ENCODE results near the gene PAX3.

The PAX3 gene

GRCh38 chr2:222299906-222300725 is 1.3 kb upstream of the PAX3 start:
- in situ Hi-C loops (cut with HindIII; ENCODE audit: low sequenced_read_pairs) = loop anchor here (25.0 kb wide), 1 partner anchor 312 kb away; no protein-coding TSS in a partner anchor

GRCh38 chr2:222298001-222298310 is 842 bp downstream of the PAX3 start:
- in situ Hi-C loops (cut with HindIII; ENCODE audit: low sequenced_read_pairs) = no loop called here

GRCh38 chr2:222297600-222297935 is 1.2 kb downstream of the PAX3 start:
- in situ Hi-C loops (cut with HindIII; ENCODE audit: low sequenced_read_pairs) = no loop called here

- in situ Hi-C loops (cut with HindIII; ENCODE audit: low sequenced_read_pairs) = no loop called here
These were observed 1.7 kb downstream of the PAX3 start for GRCh38 chr2:222296911-222297599.

- in situ Hi-C loops (cut with HindIII; ENCODE audit: low sequenced_read_pairs) = no loop called here
These were observed 2.5 kb downstream of the PAX3 start for GRCh38 chr2:222296311-222296741.

DNA sequence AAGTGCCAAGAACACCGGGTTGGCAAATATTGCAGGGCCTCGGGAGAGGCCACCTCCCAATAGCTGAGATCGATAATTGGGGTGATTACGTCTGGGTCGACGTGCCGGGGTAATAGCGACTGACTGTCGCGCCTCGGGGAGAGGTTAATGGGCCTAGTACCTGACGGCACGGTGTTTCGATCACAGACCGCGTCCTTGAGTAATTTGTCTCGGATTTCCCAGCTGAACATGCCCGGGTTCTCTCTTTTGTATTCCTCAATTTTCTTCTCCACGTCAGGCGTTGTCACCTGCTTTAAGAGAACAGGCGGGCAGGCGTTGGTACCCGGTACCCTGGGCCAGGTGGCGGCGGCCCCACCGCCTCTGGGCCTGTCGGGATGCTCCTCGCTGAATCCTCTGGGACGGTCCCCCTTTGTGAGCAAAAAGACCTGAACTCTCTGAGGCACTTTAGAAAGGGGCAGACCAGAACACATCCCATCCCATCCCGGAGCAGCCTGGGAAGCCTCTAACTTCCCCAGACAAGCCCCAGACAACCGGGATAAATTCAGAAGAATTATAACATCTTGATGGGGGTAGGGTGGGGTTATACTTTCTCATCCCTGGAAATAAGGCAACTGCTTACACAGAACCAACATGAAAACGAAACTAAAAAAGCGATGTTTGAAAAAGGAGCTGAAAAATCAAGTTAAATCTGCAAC is 3.3 kb downstream of the PAX3 start:
- in situ Hi-C loops (cut with HindIII; ENCODE audit: low sequenced_read_pairs) = no loop called here

DNA sequence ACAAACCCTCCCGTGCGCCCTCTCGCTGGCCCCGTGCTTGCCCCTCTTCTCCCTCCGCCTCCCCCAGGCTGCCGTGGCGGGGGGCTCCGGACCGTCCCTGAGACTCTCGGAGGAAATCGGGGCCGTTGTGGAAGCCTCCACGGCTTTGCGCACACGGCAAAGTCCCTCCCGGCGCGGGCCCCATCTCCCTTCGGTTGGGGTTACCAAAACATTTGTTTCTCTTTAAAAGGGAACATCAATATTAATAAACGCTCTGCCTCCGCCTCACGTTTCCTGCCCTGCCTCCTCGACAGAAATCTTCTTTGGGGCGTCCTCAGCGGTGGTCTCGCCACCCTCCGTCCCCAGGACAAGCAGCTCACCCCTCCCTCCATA is 3.8 kb downstream of the PAX3 start:
- in situ Hi-C loops (cut with HindIII; ENCODE audit: low sequenced_read_pairs) = no loop called here

- in situ Hi-C loops (cut with HindIII; ENCODE audit: low sequenced_read_pairs) = no loop called here
These were observed 4.9 kb downstream of the PAX3 start for GRCh38 chr2:222293660-222294630.

DNA sequence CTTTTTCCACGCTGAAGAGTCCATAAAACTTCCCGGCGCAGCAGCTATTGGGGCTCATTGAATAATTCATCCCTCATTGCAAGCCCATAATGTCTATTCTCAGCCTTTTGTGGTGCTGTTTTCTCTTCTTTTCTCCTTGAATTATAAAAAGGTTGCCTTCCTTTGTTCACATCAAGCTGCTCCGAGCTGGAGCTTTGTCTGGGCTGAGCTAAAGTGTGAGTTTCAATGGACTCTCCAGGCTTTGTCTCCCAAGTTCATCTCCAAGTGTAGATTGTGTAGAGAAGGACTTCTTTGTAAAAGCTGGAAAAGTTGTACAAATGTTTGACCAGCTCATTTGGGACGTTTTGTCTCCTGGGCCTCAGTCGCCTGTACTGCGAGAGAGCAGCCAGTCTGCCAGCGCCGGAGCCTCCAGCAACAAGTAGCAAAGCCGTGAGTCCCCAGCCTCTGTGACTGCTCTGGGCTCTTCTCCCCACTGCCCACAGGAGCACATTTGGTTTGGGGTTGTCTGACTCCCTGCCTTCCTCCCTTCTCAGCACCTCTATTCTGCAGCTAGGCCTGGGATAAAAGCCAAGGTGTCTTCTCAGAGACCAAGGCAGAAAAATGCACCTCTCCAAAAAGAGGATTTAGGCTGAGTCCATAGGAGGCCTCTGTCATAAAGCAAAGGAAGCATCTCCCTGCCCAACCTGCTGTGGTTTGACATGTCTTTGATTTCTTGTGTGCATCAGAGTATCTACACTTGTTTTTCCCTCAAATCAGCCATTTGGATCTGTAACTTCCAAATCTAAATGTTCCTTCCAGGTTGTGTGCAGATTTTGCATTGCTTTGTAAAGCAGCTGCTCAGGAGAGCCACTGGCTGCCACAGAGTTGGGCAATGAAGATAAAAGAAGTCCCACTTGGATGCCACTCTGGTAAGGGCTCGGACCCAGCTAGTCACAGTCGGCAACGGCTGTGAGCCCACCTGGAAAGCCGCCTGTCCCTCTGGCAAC is 6.4 kb downstream of the PAX3 start:
- in situ Hi-C loops (cut with HindIII; ENCODE audit: low sequenced_read_pairs) = no loop called here

GRCh38 chr2:222291485-222291841 is 7.3 kb downstream of the PAX3 start:
- in situ Hi-C loops (cut with HindIII; ENCODE audit: low sequenced_read_pairs) = no loop called here

DNA sequence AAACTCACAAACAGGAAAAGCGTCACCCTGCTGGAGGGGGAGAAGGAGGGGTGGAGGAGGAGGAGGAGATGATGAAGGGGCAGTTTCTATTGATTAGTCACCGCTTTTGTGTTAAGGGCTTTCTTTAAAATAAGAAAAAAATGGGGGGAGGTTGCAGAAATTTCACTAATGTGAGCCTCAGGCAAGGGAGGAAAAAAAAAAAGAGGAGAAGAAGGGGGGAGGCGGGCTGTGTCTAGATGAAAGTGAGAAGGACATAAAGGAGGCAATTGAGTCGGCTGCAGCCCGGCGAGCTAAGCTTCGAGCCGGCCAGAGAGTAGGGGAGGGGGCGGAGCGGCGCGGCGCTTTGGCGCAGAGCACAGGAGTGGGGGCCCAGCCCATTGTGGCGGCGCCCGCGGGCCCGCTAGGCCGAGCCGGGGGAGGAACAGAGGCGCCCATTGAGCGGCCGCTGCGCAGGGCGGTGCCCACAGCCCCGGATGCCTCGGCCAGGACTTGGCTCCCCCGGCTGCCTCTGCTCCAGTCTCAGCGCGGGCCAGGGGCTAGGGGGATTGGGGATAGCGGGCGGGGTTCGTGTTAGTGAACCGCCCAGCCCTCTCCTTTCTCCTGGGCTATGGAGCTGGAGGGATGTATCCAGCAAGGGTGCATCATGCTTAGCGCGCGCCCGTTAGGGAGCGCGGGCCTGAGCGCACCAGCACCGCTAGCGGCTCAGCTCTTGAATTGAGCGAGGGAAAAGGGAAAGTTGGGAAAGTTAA is 7.9 kb downstream of the PAX3 start:
- in situ Hi-C loops (cut with HindIII; ENCODE audit: low sequenced_read_pairs) = no loop called here

- in situ Hi-C loops (cut with HindIII; ENCODE audit: low sequenced_read_pairs) = no loop called here
These were observed 8.4 kb downstream of the PAX3 start for GRCh38 chr2:222290401-222290735.

DNA sequence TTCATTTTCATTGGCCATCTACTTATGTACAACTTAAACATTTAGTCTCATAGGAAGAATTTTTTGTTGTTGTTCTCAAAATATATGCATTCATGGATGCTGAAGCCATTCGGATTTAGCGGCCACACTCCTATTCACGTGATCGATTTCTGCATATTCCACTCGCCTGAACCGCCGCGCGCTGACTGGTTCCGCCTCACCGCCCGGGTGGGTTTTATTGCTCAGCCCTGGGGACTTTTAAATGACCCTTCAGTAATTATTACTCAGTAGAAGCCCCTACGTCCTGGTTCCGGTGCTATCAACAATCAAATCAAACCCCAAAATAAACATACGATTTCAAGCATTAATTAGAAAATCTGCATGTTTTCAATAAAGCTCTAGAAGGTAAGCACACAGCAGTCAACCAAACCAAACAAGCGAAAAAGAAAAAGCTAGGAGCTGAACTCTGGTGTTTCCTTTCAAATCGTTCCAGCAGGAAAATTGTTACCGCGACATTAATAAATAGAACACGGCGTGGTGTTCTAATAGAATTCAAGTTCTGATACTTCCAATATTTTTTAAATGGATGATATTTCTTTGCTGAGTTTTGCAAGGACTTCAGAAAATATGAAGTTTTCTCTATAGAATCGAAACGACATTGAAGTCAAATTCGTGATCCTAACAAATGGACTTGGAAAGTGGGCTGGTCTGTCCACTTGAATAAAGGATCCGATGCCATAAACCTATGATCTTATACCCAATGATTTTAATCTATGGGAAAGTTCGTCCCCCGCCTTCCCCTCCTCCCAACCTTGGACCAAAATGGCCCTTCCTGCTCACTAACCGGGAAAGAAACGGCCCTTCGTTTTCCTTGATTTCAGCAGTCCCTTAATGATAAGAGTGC is 9.3 kb downstream of the PAX3 start:
- in situ Hi-C loops (cut with HindIII; ENCODE audit: low sequenced_read_pairs) = no loop called here

GRCh38 chr2:222288590-222289277 is 10.1 kb downstream of the PAX3 start:
- in situ Hi-C loops (cut with HindIII; ENCODE audit: low sequenced_read_pairs) = no loop called here

GRCh38 chr2:222287862-222288479 is 10.8 kb downstream of the PAX3 start:
- in situ Hi-C loops (cut with HindIII; ENCODE audit: low sequenced_read_pairs) = no loop called here

DNA sequence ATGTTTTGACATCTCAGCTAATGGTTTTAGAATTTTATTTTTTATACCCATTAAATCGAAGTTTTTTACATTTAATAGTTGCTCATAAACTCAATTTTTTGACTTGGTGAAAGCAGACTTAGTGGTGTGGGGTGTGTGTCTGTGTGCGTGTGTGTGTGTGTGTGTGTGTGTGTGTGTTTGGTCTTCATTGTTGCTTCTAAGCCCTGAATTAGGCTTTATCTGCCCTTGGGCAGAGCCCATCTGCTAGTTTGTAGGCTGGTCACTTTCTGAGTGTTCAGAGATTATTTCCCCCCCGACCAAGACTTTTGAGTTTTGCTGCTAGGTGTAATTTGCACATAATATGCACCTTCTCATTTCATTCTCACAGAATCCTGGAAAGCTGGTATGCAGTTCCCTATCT is 14.3 kb downstream of the PAX3 start:
- in situ Hi-C loops (cut with HindIII; ENCODE audit: low sequenced_read_pairs) = no loop called here

DNA sequence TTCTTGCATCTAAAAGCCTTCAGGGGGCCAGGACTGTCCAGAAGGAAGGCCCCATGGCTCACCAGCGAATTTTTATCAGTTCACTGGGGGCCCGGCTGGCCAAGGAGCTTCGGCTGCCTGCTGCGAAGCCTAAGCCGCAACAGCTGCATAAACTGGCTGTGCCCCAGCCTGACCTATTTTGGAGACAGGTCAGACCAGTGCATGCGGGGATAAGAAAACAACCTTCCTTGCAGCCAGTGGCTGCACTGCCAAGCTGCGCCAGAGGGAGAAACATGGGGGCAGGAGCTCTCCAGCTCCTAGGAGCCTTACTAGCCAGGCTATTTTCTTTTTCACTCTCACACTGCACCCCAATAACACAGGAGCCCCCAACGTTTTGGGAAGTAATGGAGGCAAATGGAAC is 15.2 kb downstream of the PAX3 start:
- in situ Hi-C loops (cut with HindIII; ENCODE audit: low sequenced_read_pairs) = no loop called here
